Measurements from ENCODE around the gene GRHL1. TPM values are rescaled to one million over a fixed set of nuclear protein-coding genes. Genes with fewer than 3 reads are reported as not detected.

Gene GRHL1
- total RNA-seq, 1 donor from 2014 or later = 126 TPM

GRCh38 chr2:9982891-9983290, 31.4 kb downstream of the GRHL1 start:
- Histone ChIP-seq H3K36me3 (no peaks in the 10 kb centered on the region), H3K27me3 (no peaks in the 10 kb centered on the region), H3K4me3 (no peak overlapping the region), H3K27ac (peak overlapping the region; percentile 72), H3K4me1 (peaks cover 19% of the 10 kb centered on the region), H3K9me3 (no peaks in the 10 kb centered on the region)
- intact Hi-C loops (cut with DNase I) = loop anchor here (5.0 kb wide), 1 partner anchor 59 kb away; the partner anchor contains the start of gene KLF11
- DNase-seq (ENCODE audit: extremely low spot score in 2 of 2) = peak in 1 of 2 donors; percentile 81
- TF ChIP-seq POLR2AphosphoS5 (IDR thresholded peaks at IDR 0.05; ENCODE audit: insufficient read depth in 1 of 2, low read depth in 1 of 2) (no peak), CTCF (IDR thresholded peaks at IDR 0.05) (no peak)

- Histone ChIP-seq H3K9me3 (no peaks in the 10 kb centered on the region), H3K4me3 (no peak overlapping the region), H3K4me1 (peaks cover 19% of the 10 kb centered on the region), H3K27ac (peak overlapping the region; percentile 72), H3K36me3 (no peaks in the 10 kb centered on the region), H3K27me3 (no peaks in the 10 kb centered on the region)
- TF ChIP-seq POLR2A (IDR thresholded peaks at IDR 0.05) (no peak), CTCF (IDR thresholded peaks at IDR 0.05) (no peak), POLR2AphosphoS5 (IDR thresholded peaks at IDR 0.05; ENCODE audit: insufficient read depth in 1 of 2, low read depth in 1 of 2) (no peak)
- peak in 1 of 2 donors; percentile 60 for DNase-seq (ENCODE audit: extremely low spot score in 2 of 2)
- intact Hi-C loops (cut with DNase I) = loop anchor here (5.0 kb wide), 1 partner anchor 59 kb away; the partner anchor contains the start of gene KLF11
Measured at GRCh38 chr2:9983401-9984216, 32.1 kb downstream of the GRHL1 start.

- no peaks in the 10 kb centered on the region for H3K9me3 ChIP-seq
- TF ChIP-seq CTCF (IDR thresholded peaks at IDR 0.05) (peak; percentile 38 to 91 (median 86)), POLR2AphosphoS5 (IDR thresholded peaks at IDR 0.05; ENCODE audit: insufficient read depth in 1 of 2, low read depth in 1 of 2) (peak in 1 of 2 donors; percentile 72), POLR2A (IDR thresholded peaks at IDR 0.05) (no peak)
- no peaks in the 10 kb centered on the region for H3K36me3 ChIP-seq
- H3K4me3 ChIP-seq = no peak overlapping the region
- H3K4me1 ChIP-seq = peaks cover 19% of the 10 kb centered on the region
- no peaks in the 10 kb centered on the region for H3K27me3 ChIP-seq
- intact Hi-C loops (cut with DNase I) = loop anchor here (5.0 kb wide), 1 partner anchor 58 kb away; the partner anchor contains the start of gene KLF11
- DNase-seq (ENCODE audit: extremely low spot score in 2 of 2) = peak in 1 of 2 donors; percentile 87
- peak overlapping the region; percentile 72 for H3K27ac ChIP-seq
Measured at GRCh38 chr2:9984217-9984739, 32.8 kb downstream of the GRHL1 start.

DNA sequence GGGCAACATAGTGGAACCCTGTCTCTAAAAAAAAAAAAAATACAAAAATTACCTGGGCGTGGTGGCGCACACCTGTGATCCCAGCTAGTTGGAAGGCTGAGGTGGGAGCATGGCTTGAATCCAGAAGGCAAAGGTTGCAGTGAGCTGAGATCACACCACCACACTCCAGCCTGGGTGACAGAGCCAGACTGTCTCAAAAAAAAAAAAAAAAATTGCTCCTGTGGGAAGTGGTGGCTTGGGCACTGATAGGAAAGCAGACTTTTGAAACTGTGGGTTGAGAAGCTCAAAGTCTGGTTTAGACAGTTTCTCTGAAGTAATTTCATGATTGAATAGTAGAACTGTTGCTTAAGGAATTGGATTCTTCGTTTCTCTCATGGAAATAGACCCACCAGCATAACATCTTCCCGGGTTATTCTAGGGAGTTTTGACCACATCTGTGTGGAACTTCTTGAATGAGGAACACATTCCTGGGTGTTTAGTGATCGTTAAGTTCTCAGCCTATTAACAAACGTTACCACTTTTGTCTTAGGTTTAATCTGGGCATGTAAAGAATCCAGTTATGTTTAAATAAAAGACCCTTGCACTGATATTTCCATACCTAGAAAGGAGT, 33.5 kb downstream of the GRHL1 start:
- TF ChIP-seq POLR2A (IDR thresholded peaks at IDR 0.05) (no peak), POLR2AphosphoS5 (IDR thresholded peaks at IDR 0.05; ENCODE audit: insufficient read depth in 1 of 2, low read depth in 1 of 2) (no peak)
- H3K27ac ChIP-seq = peak overlapping the region; percentile 72

DNA sequence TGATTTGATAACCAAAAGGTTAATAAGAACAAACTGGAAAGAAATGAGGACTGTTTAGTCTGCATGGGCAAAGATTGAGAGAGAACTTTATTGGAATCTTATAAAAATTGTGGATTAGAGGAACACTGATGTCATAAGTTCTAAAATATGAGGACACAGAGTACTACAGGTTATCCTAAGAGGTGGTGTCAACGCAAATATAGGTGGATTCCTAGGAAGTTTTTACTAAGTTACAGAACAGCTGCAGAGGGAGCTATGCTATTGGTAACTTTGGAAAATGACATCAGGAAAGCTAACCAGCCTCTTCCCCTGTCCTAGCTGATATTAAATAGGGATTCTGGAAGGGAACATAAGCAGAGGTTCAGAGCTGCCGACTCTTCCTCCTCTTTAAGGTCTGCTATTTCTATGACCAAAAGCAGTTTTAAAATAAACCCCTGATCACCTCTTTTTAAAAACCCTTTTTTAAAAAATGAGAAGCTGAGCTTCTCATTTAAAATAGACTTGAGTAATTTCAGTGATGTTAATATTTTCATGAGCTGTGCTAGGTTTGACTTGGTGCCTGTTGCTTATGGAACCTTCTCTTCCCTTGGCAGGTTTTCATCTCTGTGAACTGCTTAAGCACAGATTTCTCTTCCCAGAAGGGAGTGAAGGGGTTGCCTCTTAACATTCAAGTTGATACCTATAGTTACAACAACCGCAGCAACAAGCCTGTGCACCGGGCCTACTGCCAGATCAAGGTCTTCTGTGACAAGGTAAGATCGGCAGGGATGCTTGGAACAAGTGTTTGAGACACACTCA, 34.2 kb downstream of the GRHL1 start:
- Histone ChIP-seq H3K27ac (peak overlapping the region; percentile 72), H3K4me1 (peaks cover 19% of the 10 kb centered on the region), H3K9me3 (no peaks in the 10 kb centered on the region), H3K36me3 (no peaks in the 10 kb centered on the region), H3K4me3 (no peak overlapping the region), H3K27me3 (no peaks in the 10 kb centered on the region)
- intact Hi-C loops (cut with DNase I) = no loop called here
- TF ChIP-seq POLR2AphosphoS5 (IDR thresholded peaks at IDR 0.05; ENCODE audit: insufficient read depth in 1 of 2, low read depth in 1 of 2) = no peak
- no peak for DNase-seq (ENCODE audit: extremely low spot score in 2 of 2)

More for the DNA sequence above, 33.5 kb downstream of the GRHL1 start:
- intact Hi-C loops (cut with DNase I) = loop anchor here (5.0 kb wide), 1 partner anchor 57 kb away; the partner anchor contains the start of gene KLF11
- H3K36me3 ChIP-seq = no peaks in the 10 kb centered on the region
- peaks cover 19% of the 10 kb centered on the region for H3K4me1 ChIP-seq
- no peak overlapping the region for H3K4me3 ChIP-seq
- no peaks in the 10 kb centered on the region for H3K27me3 ChIP-seq
- H3K9me3 ChIP-seq = no peaks in the 10 kb centered on the region
- no peak for DNase-seq (ENCODE audit: extremely low spot score in 2 of 2)

All from vagina (tissue), 2 donors.